ENCODE results near the gene BACH2. TPM values are rescaled to one million over a fixed set of nuclear protein-coding genes. Genes with fewer than 3 reads are reported as not detected.

Gene BACH2
- total RNA-seq, 2 experiments from 2014 or later, result 75.1 to 77.9 TPM

- intact Hi-C loops (cut with micrococcal nuclease), result loop anchor here (10.0 kb wide), 1 partner anchor 473 kb away; the partner anchor contains the start of gene CASP8AP2
- Mint-ChIP-seq H3K4me1 (ENCODE audit: low read depth) (peaks cover 36% of the 10 kb centered on the region), H3K27ac (no peak overlapping the region), H3K36me3 (ENCODE audit: low read depth) (peaks cover 25% of the 10 kb centered on the region), H3K9me3 (no peaks in the 10 kb centered on the region), H3K27me3 (ENCODE audit: low read depth) (peaks cover 3% of the 10 kb centered on the region), H3K4me3 (peak overlapping the region; percentile 69)
- CTCF ChIA-PET, result interaction anchor here (0.6 to 2.8 kb wide), 11 partner anchors 10 to 357 kb away, joined by 3 to 9 read pairs (median 3); no protein-coding TSS in a partner anchor
- no peak for DNase-seq
Measured at GRCh38 chr6:90297867-90298381, 1.3 kb upstream of the BACH2 start.

DNA sequence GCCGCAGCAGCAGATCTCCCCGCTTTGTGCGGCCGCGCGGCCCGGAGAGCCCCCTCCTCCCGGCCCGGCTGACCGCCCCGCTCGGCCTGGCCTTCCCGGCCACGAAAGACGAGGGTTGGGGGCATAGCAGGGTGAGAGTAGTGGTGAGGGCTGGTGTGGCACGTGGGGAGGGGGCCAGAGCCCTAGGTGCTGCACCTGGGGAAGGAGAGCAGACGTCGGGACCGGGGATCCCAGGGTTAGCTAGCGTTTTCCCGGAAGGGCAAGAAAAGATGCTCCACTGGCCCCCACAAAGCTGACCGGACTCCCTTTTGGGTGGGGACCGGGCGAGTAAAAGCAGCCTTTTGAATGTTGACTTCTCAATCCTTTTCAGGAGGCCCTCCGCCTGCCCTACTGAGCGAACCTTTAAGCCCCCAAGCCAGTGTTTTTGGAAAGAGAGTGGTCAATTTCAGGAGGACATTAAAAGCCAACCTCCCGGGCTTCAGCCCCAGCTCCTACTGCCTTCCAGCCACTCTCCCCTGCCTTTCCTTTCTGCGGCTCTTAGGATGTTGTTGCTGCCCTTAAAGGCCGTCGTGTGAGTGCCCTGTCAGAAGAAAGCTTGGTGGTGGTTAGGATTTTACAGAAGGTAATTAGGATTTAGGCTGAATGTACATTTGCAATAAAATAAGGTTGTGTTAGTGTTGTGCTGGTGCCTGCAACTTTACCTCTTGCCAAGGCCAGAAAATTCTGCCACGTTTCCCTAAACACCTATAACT lies 648 bp upstream of the BACH2 start:
- Mint-ChIP-seq H3K36me3 (ENCODE audit: low read depth) (peaks cover 29% of the 10 kb centered on the region), H3K27ac (peak overlapping the region; percentile 68), H3K27me3 (ENCODE audit: low read depth) (peaks cover 2% of the 10 kb centered on the region), H3K4me3 (peak overlapping the region; percentile 69), H3K9me3 (no peaks in the 10 kb centered on the region), H3K4me1 (ENCODE audit: low read depth) (peaks cover 40% of the 10 kb centered on the region)
- DNase-seq, result no peak
- CTCF ChIA-PET, result interaction anchor here (0.6 to 2.8 kb wide), 9 partner anchors 9 to 357 kb away, joined by 3 to 12 read pairs (median 3); no protein-coding TSS in a partner anchor
- intact Hi-C loops (cut with micrococcal nuclease), result loop anchor here (10.0 kb wide), 1 partner anchor 472 kb away; the partner anchor contains the start of gene CASP8AP2

DNA sequence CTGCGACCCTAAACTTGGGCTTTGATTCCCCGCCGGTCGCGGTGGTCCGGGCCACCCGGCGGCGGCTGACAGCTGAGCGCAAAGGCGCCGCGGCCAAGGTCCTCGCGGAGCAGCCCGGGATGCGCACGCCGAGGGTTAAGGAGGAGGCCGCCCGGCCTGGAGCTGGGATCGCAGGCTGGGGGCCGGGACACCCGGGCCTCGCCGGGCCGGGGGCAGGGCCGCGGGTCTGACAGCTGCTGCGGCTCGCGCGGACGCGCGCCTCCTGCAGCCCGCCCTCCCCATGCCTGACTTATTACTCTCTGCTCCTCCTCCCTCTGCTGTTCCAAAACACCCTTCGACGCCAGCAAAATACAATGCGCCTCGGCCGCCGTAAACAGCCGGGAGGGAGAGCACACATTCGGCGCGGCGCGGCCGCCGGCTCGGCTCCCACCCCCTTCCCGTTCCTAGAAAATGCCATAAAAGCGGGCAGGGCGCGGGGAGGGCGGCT lies 746 bp downstream of the BACH2 start:
- Mint-ChIP-seq H3K27ac (peak overlapping the region; percentile 97), H3K36me3 (ENCODE audit: low read depth) (peaks cover 40% of the 10 kb centered on the region), H3K9me3 (no peaks in the 10 kb centered on the region), H3K27me3 (ENCODE audit: low read depth) (peaks cover 2% of the 10 kb centered on the region), H3K4me1 (ENCODE audit: low read depth) (peaks cover 46% of the 10 kb centered on the region), H3K4me3 (peak overlapping the region; percentile 86)
- CTCF ChIA-PET, result interaction anchor here (0.6 to 2.8 kb wide), 11 partner anchors 10 to 355 kb away, joined by 3 to 12 read pairs (median 4); no protein-coding TSS in a partner anchor
- intact Hi-C loops (cut with micrococcal nuclease), result loop anchor here (1.0 to 10.0 kb wide), 8 partner anchors 24 to 471 kb away; partner anchors contain the start of gene CASP8AP2
- DNase-seq, result peak; percentile 75

GRCh38 chr6:90294989-90295853 lies 1.4 kb downstream of the BACH2 start:
- CTCF ChIA-PET, result interaction anchor here (0.8 to 2.8 kb wide), 11 partner anchors 10 to 355 kb away, joined by 3 to 12 read pairs (median 4); no protein-coding TSS in a partner anchor
- intact Hi-C loops (cut with micrococcal nuclease), result loop anchor here (1.0 to 10.0 kb wide), 4 partner anchors 21 to 658 kb away; partner anchors contain the start of genes CASP8AP2 and LYRM2
- Mint-ChIP-seq H3K36me3 (ENCODE audit: low read depth) (peaks cover 46% of the 10 kb centered on the region), H3K27ac (peak overlapping the region; percentile 97), H3K9me3 (no peaks in the 10 kb centered on the region), H3K4me1 (ENCODE audit: low read depth) (peaks cover 51% of the 10 kb centered on the region), H3K27me3 (ENCODE audit: low read depth) (peaks cover 2% of the 10 kb centered on the region), H3K4me3 (peak overlapping the region; percentile 86)
- peak; percentile 80 for DNase-seq

DNA sequence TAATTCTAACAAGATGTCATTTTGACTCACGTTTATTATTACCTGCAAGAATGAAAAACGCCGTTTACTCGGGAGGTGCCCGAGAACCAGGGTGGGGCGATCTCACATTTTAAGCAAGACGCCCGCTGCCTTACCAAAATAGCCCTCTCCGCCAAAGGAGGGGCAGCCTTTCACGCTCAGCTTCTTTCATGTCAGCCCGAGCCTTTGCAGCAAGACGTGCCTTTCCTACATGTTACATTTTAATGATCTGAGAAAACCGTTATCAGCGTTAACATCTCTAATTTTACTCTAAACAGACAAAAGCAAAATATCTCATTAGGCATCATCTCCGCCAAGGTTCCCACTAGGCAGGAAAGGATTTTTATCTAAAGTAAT lies 2.0 kb downstream of the BACH2 start:
- peak overlapping the region; percentile 86 for H3K4me3 Mint-ChIP-seq
- H3K36me3 Mint-ChIP-seq (ENCODE audit: low read depth), result peaks cover 49% of the 10 kb centered on the region
- peak; percentile 63 for DNase-seq
- H3K4me1 Mint-ChIP-seq (ENCODE audit: low read depth), result peaks cover 53% of the 10 kb centered on the region
- CTCF ChIA-PET, result interaction anchor here (1.6 to 2.5 kb wide), 3 partner anchors 55 to 119 kb away, joined by 4 to 10 read pairs (median 7); no protein-coding TSS in a partner anchor
- H3K9me3 Mint-ChIP-seq, result no peaks in the 10 kb centered on the region
- no peaks in the 10 kb centered on the region for H3K27me3 Mint-ChIP-seq (ENCODE audit: low read depth)
- H3K27ac Mint-ChIP-seq, result peak overlapping the region; percentile 97
- intact Hi-C loops (cut with micrococcal nuclease), result loop anchor here (1.0 to 10.0 kb wide), 4 partner anchors 20 to 657 kb away; partner anchors contain the start of genes CASP8AP2 and LYRM2

GRCh38 chr6:90294008-90294511 lies 2.6 kb downstream of the BACH2 start:
- Mint-ChIP-seq H3K36me3 (ENCODE audit: low read depth) (peaks cover 52% of the 10 kb centered on the region), H3K27me3 (ENCODE audit: low read depth) (no peaks in the 10 kb centered on the region), H3K9me3 (no peaks in the 10 kb centered on the region), H3K4me1 (ENCODE audit: low read depth) (peaks cover 56% of the 10 kb centered on the region), H3K4me3 (peak overlapping the region; percentile 86), H3K27ac (peak overlapping the region; percentile 97)
- DNase-seq, result no peak
- CTCF ChIA-PET, result interaction anchor here (1.0 to 10.7 kb wide), 5 partner anchors 22 to 182 kb away, joined by 3 to 176 read pairs (median 4); no protein-coding TSS in a partner anchor
- intact Hi-C loops (cut with micrococcal nuclease), result loop anchor here (1.0 to 10.0 kb wide), 4 partner anchors 20 to 657 kb away; partner anchors contain the start of genes CASP8AP2 and LYRM2

GRCh38 chr6:90293319-90293953 lies 3.2 kb downstream of the BACH2 start:
- H3K4me3 Mint-ChIP-seq, result peak overlapping the region; percentile 86
- H3K27ac Mint-ChIP-seq, result peak overlapping the region; percentile 97
- peaks cover 52% of the 10 kb centered on the region for H3K36me3 Mint-ChIP-seq (ENCODE audit: low read depth)

GRCh38 chr6:90291565-90291964 lies 5.1 kb downstream of the BACH2 start:
- Mint-ChIP-seq H3K4me3 (peak overlapping the region; percentile 86), H3K4me1 (ENCODE audit: low read depth) (peaks cover 68% of the 10 kb centered on the region), H3K27me3 (ENCODE audit: low read depth) (no peaks in the 10 kb centered on the region), H3K36me3 (ENCODE audit: low read depth) (peaks cover 61% of the 10 kb centered on the region), H3K27ac (peak overlapping the region; percentile 97), H3K9me3 (no peaks in the 10 kb centered on the region)
- CTCF ChIA-PET, result interaction anchor here (0.9 to 10.7 kb wide), 4 partner anchors 102 to 185 kb away, joined by 3 to 176 read pairs (median 37); no protein-coding TSS in a partner anchor
- no peak for DNase-seq
- intact Hi-C loops (cut with micrococcal nuclease), result loop anchor here (5.0 to 10.0 kb wide), 2 partner anchors 467 to 654 kb away; partner anchors contain the start of genes CASP8AP2 and LYRM2

More at GRCh38 chr6:90293319-90293953, 3.2 kb downstream of the BACH2 start:
- Mint-ChIP-seq H3K27me3 (ENCODE audit: low read depth) (no peaks in the 10 kb centered on the region), H3K4me1 (ENCODE audit: low read depth) (peaks cover 60% of the 10 kb centered on the region), H3K9me3 (no peaks in the 10 kb centered on the region)
- CTCF ChIA-PET, result interaction anchor here (1.0 to 10.7 kb wide), 7 partner anchors 12 to 183 kb away, joined by 3 to 176 read pairs (median 3); no protein-coding TSS in a partner anchor
- no peak for DNase-seq
- intact Hi-C loops (cut with micrococcal nuclease), result loop anchor here (1.0 to 10.0 kb wide), 4 partner anchors 8 to 656 kb away; partner anchors contain the start of genes CASP8AP2 and LYRM2

GRCh38 chr6:90290811-90291420 lies 5.7 kb downstream of the BACH2 start:
- Mint-ChIP-seq H3K27ac (peak overlapping the region; percentile 97), H3K4me1 (ENCODE audit: low read depth) (peaks cover 75% of the 10 kb centered on the region), H3K4me3 (peak overlapping the region; percentile 86), H3K36me3 (ENCODE audit: low read depth) (peaks cover 61% of the 10 kb centered on the region), H3K27me3 (ENCODE audit: low read depth) (no peaks in the 10 kb centered on the region), H3K9me3 (no peaks in the 10 kb centered on the region)
- CTCF ChIA-PET, result interaction anchor here (0.6 to 10.7 kb wide), 10 partner anchors 13 to 186 kb away, joined by 3 to 176 read pairs (median 3); no protein-coding TSS in a partner anchor
- intact Hi-C loops (cut with micrococcal nuclease), result loop anchor here (5.0 to 10.0 kb wide), 2 partner anchors 466 to 654 kb away; partner anchors contain the start of genes CASP8AP2 and LYRM2
- no peak for DNase-seq

DNA sequence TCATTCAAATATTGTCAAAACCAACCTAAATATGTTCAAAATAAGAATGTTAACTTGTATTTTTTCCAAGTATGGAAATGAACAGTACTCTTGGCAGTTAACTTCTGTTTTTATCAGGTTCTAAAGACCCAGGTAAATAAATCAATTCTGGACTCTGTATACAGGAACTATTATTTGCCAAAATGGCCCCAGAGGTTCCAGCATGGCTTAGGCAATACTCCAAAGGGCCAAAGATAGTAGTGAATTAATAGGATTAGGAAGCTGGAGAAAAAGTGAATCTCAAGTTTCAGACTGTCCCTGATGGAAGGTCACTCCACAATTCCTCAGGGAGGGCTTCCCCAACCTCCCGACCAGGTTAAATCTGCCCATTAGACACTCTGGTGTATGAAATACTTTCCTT lies 6.7 kb downstream of the BACH2 start:
- peak overlapping the region; percentile 97 for H3K27ac Mint-ChIP-seq
- peaks cover 54% of the 10 kb centered on the region for H3K36me3 Mint-ChIP-seq (ENCODE audit: low read depth)
- no peaks in the 10 kb centered on the region for H3K9me3 Mint-ChIP-seq
- CTCF ChIA-PET, result interaction anchor here (0.7 to 10.7 kb wide), 11 partner anchors 11 to 345 kb away, joined by 3 to 176 read pairs (median 4); no protein-coding TSS in a partner anchor
- no peaks in the 10 kb centered on the region for H3K27me3 Mint-ChIP-seq (ENCODE audit: low read depth)
- intact Hi-C loops (cut with micrococcal nuclease), result loop anchor here (5.0 to 10.0 kb wide), 7 partner anchors 282 to 1205 kb away; partner anchors contain the start of genes CASP8AP2, LYRM2, MAP3K7 and PNRC1
- no peak for DNase-seq
- peaks cover 85% of the 10 kb centered on the region for H3K4me1 Mint-ChIP-seq (ENCODE audit: low read depth)
- H3K4me3 Mint-ChIP-seq, result peak overlapping the region; percentile 86

All from activated naive CD4-positive, alpha-beta T cell treated with anti-CD3 and anti-CD28 coated beads for 36 hours (primary cell).